Neural progenitor cell (in vitro differentiated cells): ENCODE results near the gene PIP4K2B. TPM values are rescaled to one million over a fixed set of nuclear protein-coding genes. Genes with fewer than 3 reads are reported as not detected.

Experiments used
- DNase-seq: peaks from one replicate; pipeline ENCODE4 v3.0.0-alpha.2; 2016; ENCODE audit warnings: low spot score
- H2AFZ ChIP-seq: fragments of 200-600 bp; sonication (generic); replicated peaks from 2 replicates; pipeline ENCODE4 v1.6.1; 2016; ENCODE audit warnings: antibody characterized with exemption
- H3F3A ChIP-seq: fragments of 200-600 bp; sonication (generic); 2 replicates; pipeline ENCODE4 v1.6.1; 2016; ENCODE audit warnings: antibody characterized with exemption, low read depth
- H3K27ac ChIP-seq: fragments of 200-600 bp; sonication (generic); 2 replicates; pipeline ENCODE4 v1.5.1; 2016; ENCODE audit warnings: mild to moderate bottlenecking
- H3K27me3 ChIP-seq: fragments of 200-600 bp; sonication (generic); 2 replicates; pipeline ENCODE4 v1.6.1; 2016; ENCODE audit warnings: mild to moderate bottlenecking, moderate library complexity
- H3K36me3 ChIP-seq: fragments of 200-600 bp; sonication (generic); 2 replicates; pipeline ENCODE4 v1.5.1; 2016
- H3K4me1 ChIP-seq: fragments of 200-600 bp; sonication (generic); 2 replicates; pipeline ENCODE4 v1.6.1; 2016; ENCODE audit warnings: mixed run types
- H3K4me2 ChIP-seq: fragments of 200-600 bp; sonication (generic); 2 replicates; pipeline ENCODE4 v1.6.1; 2016
- H3K4me3 ChIP-seq: fragments of 200-600 bp; sonication (generic); 2 replicates; pipeline ENCODE4 v1.5.1; 2016
- H3K79me2 ChIP-seq: fragments of 200-600 bp; sonication (generic); 2 replicates; pipeline ENCODE4 v1.6.1; 2016; ENCODE audit warnings: low read depth
- H3K9ac ChIP-seq: fragments of 200-600 bp; sonication (generic); 2 replicates; pipeline ENCODE4 v1.6.1; 2016
- H3K9me3 ChIP-seq: fragments of 200-600 bp; sonication (generic); 2 replicates; pipeline ENCODE4 v1.5.1; 2016; ENCODE audit warnings: low read depth
- H4K20me1 ChIP-seq: fragments of 200-600 bp; sonication (generic); 2 replicates; pipeline ENCODE4 v1.6.1; 2016; ENCODE audit warnings: low read depth
- H3K27ac Mint-ChIP-seq: 3 replicates; pipeline ENCODE4 v1.8.0; 2021; ENCODE audit warnings: mixed read lengths
- H3K27me3 Mint-ChIP-seq: 2 replicates; pipeline ENCODE4 v1.8.0; 2022; ENCODE audit warnings: low read depth, mild to moderate bottlenecking, inconsistent platforms, moderate library complexity, mixed read lengths; ENCODE audit not compliant: insufficient read depth
- H3K36me3 Mint-ChIP-seq: 3 replicates; pipeline ENCODE4 v1.8.0; 2021; ENCODE audit warnings: mixed read lengths
- H3K4me1 Mint-ChIP-seq: 3 replicates; pipeline ENCODE4 v1.8.0; 2021; ENCODE audit warnings: mixed read lengths
- H3K4me3 Mint-ChIP-seq: 3 replicates; pipeline ENCODE4 v1.8.0; 2021; ENCODE audit warnings: mild to moderate bottlenecking, moderate library complexity, mixed read lengths
- H3K9me3 Mint-ChIP-seq: 3 replicates; pipeline ENCODE4 v1.8.0; 2020; ENCODE audit warnings: mixed read lengths
- EZH2 ChIP-seq: fragments of 200-600 bp; sonication (generic); IDR thresholded peaks from 2 replicates; pipeline ENCODE4 v1.6.1; 2017; ENCODE audit warnings: antibody characterized with exemption, mild to moderate bottlenecking, moderate library complexity
- EZH2phosphoT487 ChIP-seq: fragments of 200-600 bp; sonication (generic); IDR thresholded peaks from 2 replicates; pipeline ENCODE4 v1.6.1; 2017; ENCODE audit warnings: antibody characterized with exemption
- total RNA-seq: library from RNA; depleted of rRNA; stranded (reverse); fragments of >200 nt; gene quantifications from 2 replicates; pipeline ENCODE4 v1.2.3, GENCODE V29; 2015; ENCODE audit warnings: low replicate concordance
- TF ChIP-seq, protein P1 (sequence below): fragments of 200-600 bp; sonication (generic); IDR thresholded peaks from 2 replicates; pipeline ENCODE4 v1.5.1; 2017; ENCODE audit warnings: antibody characterized with exemption, mild to moderate bottlenecking

Gene PIP4K2B
- total RNA-seq, 1 donor from 2014 or later, result 45.6 TPM

DNA sequence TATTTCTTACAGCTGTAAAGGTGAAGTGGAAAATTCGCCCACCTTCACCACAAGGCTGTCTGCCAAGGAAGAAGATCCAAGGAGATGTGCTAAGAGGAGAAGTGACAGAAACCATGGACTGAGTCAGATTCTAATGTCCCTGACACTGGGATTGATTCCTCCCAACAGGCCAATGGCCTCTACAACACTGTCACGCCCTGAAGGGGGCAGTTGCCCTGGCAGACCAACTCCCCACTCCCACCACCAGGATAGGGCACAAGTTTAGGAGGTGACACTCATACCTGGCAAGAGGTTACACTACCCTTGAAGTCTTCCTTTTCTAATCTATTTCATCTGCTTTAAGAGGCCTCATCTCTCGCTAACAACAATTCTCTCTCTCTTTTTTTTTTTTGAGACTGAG lies 16.1 kb downstream of the PIP4K2B start:
- no peak for TF ChIP-seq EZH2phosphoT487
- TF ChIP-seq EZH2, result no peak
- TF ChIP-seq, protein P1, sequence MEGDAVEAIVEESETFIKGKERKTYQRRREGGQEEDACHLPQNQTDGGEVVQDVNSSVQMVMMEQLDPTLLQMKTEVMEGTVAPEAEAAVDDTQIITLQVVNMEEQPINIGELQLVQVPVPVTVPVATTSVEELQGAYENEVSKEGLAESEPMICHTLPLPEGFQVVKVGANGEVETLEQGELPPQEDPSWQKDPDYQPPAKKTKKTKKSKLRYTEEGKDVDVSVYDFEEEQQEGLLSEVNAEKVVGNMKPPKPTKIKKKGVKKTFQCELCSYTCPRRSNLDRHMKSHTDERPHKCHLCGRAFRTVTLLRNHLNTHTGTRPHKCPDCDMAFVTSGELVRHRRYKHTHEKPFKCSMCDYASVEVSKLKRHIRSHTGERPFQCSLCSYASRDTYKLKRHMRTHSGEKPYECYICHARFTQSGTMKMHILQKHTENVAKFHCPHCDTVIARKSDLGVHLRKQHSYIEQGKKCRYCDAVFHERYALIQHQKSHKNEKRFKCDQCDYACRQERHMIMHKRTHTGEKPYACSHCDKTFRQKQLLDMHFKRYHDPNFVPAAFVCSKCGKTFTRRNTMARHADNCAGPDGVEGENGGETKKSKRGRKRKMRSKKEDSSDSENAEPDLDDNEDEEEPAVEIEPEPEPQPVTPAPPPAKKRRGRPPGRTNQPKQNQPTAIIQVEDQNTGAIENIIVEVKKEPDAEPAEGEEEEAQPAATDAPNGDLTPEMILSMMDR, result no peak
- no peak for DNase-seq
- Histone ChIP-seq H3K4me3 (no peak overlapping the region), H4K20me1 (peaks cover 28% of the 10 kb centered on the region), H3K4me1 (no peaks in the 10 kb centered on the region), H3K9ac (no peak overlapping the region), H3K36me3 (no peaks in the 10 kb centered on the region), H3K79me2 (peaks cover 17% of the 10 kb centered on the region), H3K27me3 (no peaks in the 10 kb centered on the region), H3F3A (peaks cover under 1% of the 10 kb centered on the region), H3K4me2 (no peak overlapping the region), H3K9me3 (no peaks in the 10 kb centered on the region), H3K27ac (no peak overlapping the region), H2AFZ (no peak overlapping the region)
- Mint-ChIP-seq H3K9me3 (no peaks in the 10 kb centered on the region), H3K4me3 (no peak overlapping the region), H3K27me3 (peaks cover 10% of the 10 kb centered on the region), H3K4me1 (no peaks in the 10 kb centered on the region), H3K27ac (no peak overlapping the region), H3K36me3 (peaks cover 27% of the 10 kb centered on the region)

DNA sequence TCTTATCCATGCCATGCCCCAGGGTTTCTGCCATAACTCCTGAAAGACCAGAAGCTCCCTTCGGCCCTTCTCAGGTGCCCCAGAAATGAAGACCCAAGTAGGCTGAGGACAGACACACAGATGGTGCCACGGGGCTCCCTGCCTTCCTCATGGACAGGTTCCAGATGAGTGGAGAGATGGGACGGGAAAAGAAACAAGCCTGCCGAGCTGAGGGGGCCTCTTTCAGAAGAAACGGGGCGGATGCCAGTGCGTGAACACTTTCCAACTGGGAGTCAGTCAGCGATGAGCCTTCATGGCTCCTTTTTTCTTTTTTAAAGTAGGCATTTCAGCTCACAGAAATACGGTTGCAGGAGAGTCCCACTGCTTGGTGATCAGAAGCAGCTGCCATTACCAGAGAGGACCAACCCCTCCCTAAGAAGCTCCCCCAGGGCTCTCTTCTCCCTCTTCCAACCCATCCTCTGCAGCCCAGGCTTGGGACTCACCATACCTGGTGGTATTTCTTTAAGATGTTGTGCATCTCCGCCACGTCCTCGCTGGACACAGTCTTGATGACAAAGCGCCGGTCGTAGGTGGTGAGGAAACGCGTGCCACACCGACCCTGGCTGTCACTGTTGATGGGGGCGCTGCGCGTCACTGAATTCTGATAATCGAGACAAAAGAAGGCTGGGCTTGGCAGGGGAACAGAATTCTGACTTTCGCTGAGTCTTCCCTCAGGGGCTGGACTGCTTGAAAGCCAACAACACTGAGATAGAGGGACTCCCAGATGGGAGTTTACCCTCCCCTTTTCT lies 19.2 kb downstream of the PIP4K2B start:
- peaks cover 30% of the 10 kb centered on the region for H3K36me3 Mint-ChIP-seq
- H3K27ac Mint-ChIP-seq, result no peak overlapping the region
- peaks cover 9% of the 10 kb centered on the region for H3K27me3 Mint-ChIP-seq

DNA sequence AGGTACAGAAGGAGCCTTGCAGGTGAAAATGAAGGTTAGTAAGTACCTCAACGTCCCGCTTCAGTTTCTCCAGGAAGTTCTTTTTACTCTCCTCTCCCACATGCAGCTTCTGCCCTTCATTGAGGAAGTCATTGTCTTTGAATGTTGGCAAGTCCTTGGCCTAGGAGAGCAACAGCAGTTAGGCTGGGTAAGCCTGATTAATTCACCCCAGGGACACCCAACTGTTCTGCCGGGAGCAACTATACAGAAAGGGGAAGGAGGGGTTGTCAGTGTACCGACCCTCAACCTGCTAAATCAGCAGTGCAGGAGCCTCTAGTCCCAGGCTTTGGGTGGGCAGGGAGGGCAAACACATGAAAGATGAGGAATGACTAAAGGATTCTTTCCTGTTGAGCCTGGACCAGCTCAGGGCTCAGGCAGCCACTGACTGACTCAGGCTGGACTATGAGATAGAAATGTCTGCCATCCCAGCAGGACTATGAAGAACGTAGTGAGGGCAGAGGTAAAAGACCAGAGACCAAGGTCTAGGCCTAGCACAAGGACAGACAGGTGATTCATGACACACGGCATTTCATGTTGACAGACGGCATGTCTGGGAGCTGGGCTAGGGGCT lies 21.6 kb downstream of the PIP4K2B start:
- Histone ChIP-seq H3K9ac (no peak overlapping the region), H4K20me1 (no peaks in the 10 kb centered on the region), H3K27ac (no peak overlapping the region), H3K36me3 (peaks cover 4% of the 10 kb centered on the region), H3K9me3 (no peaks in the 10 kb centered on the region), H3K4me1 (no peaks in the 10 kb centered on the region), H3F3A (peaks cover 3% of the 10 kb centered on the region), H2AFZ (no peak overlapping the region), H3K4me2 (no peak overlapping the region), H3K4me3 (no peak overlapping the region), H3K27me3 (no peaks in the 10 kb centered on the region), H3K79me2 (no peaks in the 10 kb centered on the region)
- DNase-seq, result no peak
- no peak overlapping the region for H3K4me3 Mint-ChIP-seq
- H3K27me3 Mint-ChIP-seq, result peaks cover 9% of the 10 kb centered on the region
- no peaks in the 10 kb centered on the region for H3K9me3 Mint-ChIP-seq
- no peaks in the 10 kb centered on the region for H3K4me1 Mint-ChIP-seq
- peaks cover 40% of the 10 kb centered on the region for H3K36me3 Mint-ChIP-seq
- no peak overlapping the region for H3K27ac Mint-ChIP-seq
- TF ChIP-seq EZH2, result no peak
- TF ChIP-seq EZH2phosphoT487, result no peak
- TF ChIP-seq, protein P1, result no peak

More for the DNA sequence above, 19.2 kb downstream of the PIP4K2B start:
- no peak overlapping the region for H3K27ac ChIP-seq
- no peaks in the 10 kb centered on the region for H3K9me3 Mint-ChIP-seq
- H3K4me1 Mint-ChIP-seq, result no peaks in the 10 kb centered on the region
- H3K9me3 ChIP-seq, result no peaks in the 10 kb centered on the region
- no peaks in the 10 kb centered on the region for H3K4me1 ChIP-seq
- no peak overlapping the region for H3K4me2 ChIP-seq
- H3K27me3 ChIP-seq, result no peaks in the 10 kb centered on the region
- no peak overlapping the region for H3K9ac ChIP-seq
- no peaks in the 10 kb centered on the region for H3K79me2 ChIP-seq
- no peaks in the 10 kb centered on the region for H3F3A ChIP-seq
- H2AFZ ChIP-seq, result no peak overlapping the region
- no peak for TF ChIP-seq EZH2phosphoT487
- TF ChIP-seq, protein P1, result no peak
- no peak for TF ChIP-seq EZH2
- H3K36me3 ChIP-seq, result peaks cover 4% of the 10 kb centered on the region
- H3K4me3 ChIP-seq, result no peak overlapping the region
- peaks cover 7% of the 10 kb centered on the region for H4K20me1 ChIP-seq
- no peak overlapping the region for H3K4me3 Mint-ChIP-seq
- no peak for DNase-seq
